ENCODE data around the gene FLRT3.

Gene FLRT3

GRCh38 chr20:14313341-14314020, 23.9 kb downstream of the FLRT3 start:
- DNase-seq, result no peak

GRCh38 chr20:14312001-14312400, 25.4 kb downstream of the FLRT3 start:
- no peak for DNase-seq

- DNase-seq, result no peak
Measured at GRCh38 chr20:14310977-14311627, 26.3 kb downstream of the FLRT3 start.

- no peak for DNase-seq
Measured at GRCh38 chr20:14307956-14308355, 29.5 kb downstream of the FLRT3 start.

GRCh38 chr20:14304472-14304871, 32.9 kb downstream of the FLRT3 start:
- DNase-seq, result no peak

- no peak for DNase-seq
Measured at GRCh38 chr20:14303651-14304050, 33.8 kb downstream of the FLRT3 start.

- no peak for DNase-seq
Measured at GRCh38 chr20:14303106-14303505, 34.3 kb downstream of the FLRT3 start.

- DNase-seq, result no peak
Measured at GRCh38 chr20:14299831-14300230, 37.6 kb downstream of the FLRT3 start.

GRCh38 chr20:14295770-14296309, 41.6 kb downstream of the FLRT3 start:
- no peak for DNase-seq

- no peak for DNase-seq
Measured at GRCh38 chr20:14295238-14295637, 42.2 kb downstream of the FLRT3 start.

GRCh38 chr20:14291502-14291901, 45.9 kb downstream of the FLRT3 start:
- DNase-seq, result no peak

- DNase-seq, result no peak
Measured at GRCh38 chr20:14288341-14289330, 48.8 kb downstream of the FLRT3 start.

GRCh38 chr20:14284443-14284842, 53.0 kb downstream of the FLRT3 start:
- DNase-seq, result no peak

- DNase-seq, result no peak
Measured at GRCh38 chr20:14282140-14282539, 55.3 kb downstream of the FLRT3 start.

Measured in CD4-positive, alpha-beta T cell treated with Interleukin-10 for 1 hour (primary cell).